Stimulated activated CD8-positive, alpha-beta memory T cell treated with anti-CD3 and anti-CD28 coated beads, Interleukin-15, amount 100 ng/mL, for 1 hour (primary cell): ENCODE measurements around the gene KIF1B.

ENCODE experiments used
- DNase-seq: peaks from one replicate; pipeline ENCODE4 v3.0.0-alpha.2; 2020; ENCODE audit warnings: low read depth

KIF1B gene

GRCh38 chr1:10283318-10283984 lies 73.1 kb downstream of the KIF1B start:
- no peak for DNase-seq

- DNase-seq, result no peak
Observed at GRCh38 chr1:10286244-10286643, 75.9 kb downstream of the KIF1B start.

GRCh38 chr1:10287023-10287645 lies 76.8 kb downstream of the KIF1B start:
- no peak for DNase-seq

GRCh38 chr1:10288029-10288615 lies 77.8 kb downstream of the KIF1B start:
- DNase-seq, result no peak

GRCh38 chr1:10291705-10292104 lies 81.3 kb downstream of the KIF1B start:
- DNase-seq, result no peak

- no peak for DNase-seq
Observed at GRCh38 chr1:10292188-10292587, 81.8 kb downstream of the KIF1B start.

- DNase-seq, result no peak
Observed at GRCh38 chr1:10295481-10296085, 85.2 kb downstream of the KIF1B start.

GRCh38 chr1:10299151-10299550 lies 88.8 kb downstream of the KIF1B start:
- no peak for DNase-seq

- DNase-seq, result no peak
Observed at GRCh38 chr1:10302416-10302815, 92.0 kb downstream of the KIF1B start.

- no peak for DNase-seq
Observed at GRCh38 chr1:10304295-10304694, 93.9 kb downstream of the KIF1B start.

- DNase-seq, result no peak
Observed at GRCh38 chr1:10306435-10306834, 96.1 kb downstream of the KIF1B start.

GRCh38 chr1:10308001-10308400 lies 97.6 kb downstream of the KIF1B start:
- DNase-seq, result no peak

GRCh38 chr1:10309243-10310011 lies 99.1 kb downstream of the KIF1B start:
- DNase-seq, result no peak

- DNase-seq, result no peak
Observed at GRCh38 chr1:10316752-10317151, 106.4 kb downstream of the KIF1B start.

- DNase-seq, result no peak
Observed at GRCh38 chr1:10319750-10320149, 109.4 kb downstream of the KIF1B start.

- no peak for DNase-seq
Observed at GRCh38 chr1:10320336-10320735, 110.0 kb downstream of the KIF1B start.

GRCh38 chr1:10322821-10323220 lies 112.5 kb downstream of the KIF1B start:
- DNase-seq, result no peak

- DNase-seq, result no peak
Observed at GRCh38 chr1:10324627-10325026, 114.3 kb downstream of the KIF1B start.

- DNase-seq, result no peak
Observed at GRCh38 chr1:10325521-10325920, 115.2 kb downstream of the KIF1B start.

GRCh38 chr1:10326251-10326650 lies 115.9 kb downstream of the KIF1B start:
- no peak for DNase-seq

GRCh38 chr1:10328180-10328963 lies 118.0 kb downstream of the KIF1B start:
- no peak for DNase-seq

GRCh38 chr1:10337436-10337835 lies 127.1 kb downstream of the KIF1B start:
- no peak for DNase-seq
